HG03103 (cell line): ENCODE measurements around the gene EMC10.
"Not testable (repeated sequence)": the region's sequence is repeated elsewhere in the genome, so short reads cannot be mapped to it uniquely, and the experiment has no call there.

ENCODE experiments used
- ATAC-seq: cut with Tn5 transposase; IDR thresholded peaks from one replicate; pipeline ENCODE4 v1.9.1; 2021; ENCODE audit warnings: low read depth; ENCODE audit not compliant: unreplicated experiment

The EMC10 gene

GRCh38 chr19:50512112-50512998 lies 36.0 kb downstream of the EMC10 start:
- no peak for ATAC-seq

GRCh38 chr19:50512999-50513745 lies 36.9 kb downstream of the EMC10 start:
- no peak for ATAC-seq

- no peak for ATAC-seq
These were observed 37.5 kb downstream of the EMC10 start, which contains the start of gene ASPDH for GRCh38 chr19:50513746-50514345. TSS of gene ASPDH (minus strand) at chr19:50513913. CDS start at chr19:50513823, 90 bp downstream.

- no peak for ATAC-seq
These were observed 38.2 kb downstream of the EMC10 start for GRCh38 chr19:50514346-50515167.

- no peak for ATAC-seq
These were observed 38.9 kb downstream of the EMC10 start for GRCh38 chr19:50515168-50515561.

- no peak for ATAC-seq
These were observed 40.1 kb downstream of the EMC10 start for GRCh38 chr19:50516456-50516855.

GRCh38 chr19:50516964-50517703 lies 40.8 kb downstream of the EMC10 start:
- no peak for ATAC-seq

- no peak for ATAC-seq
These were observed 41.4 kb downstream of the EMC10 start for GRCh38 chr19:50517704-50518075.

- ATAC-seq = no peak
These were observed 42.0 kb downstream of the EMC10 start for GRCh38 chr19:50518091-50519005.

GRCh38 chr19:50519006-50519575 lies 42.8 kb downstream of the EMC10 start:
- ATAC-seq = no peak

- ATAC-seq = no peak
These were observed 44.6 kb downstream of the EMC10 start for GRCh38 chr19:50520822-50521465.

- ATAC-seq = no peak
These were observed 46.6 kb downstream of the EMC10 start for GRCh38 chr19:50522881-50523280.

GRCh38 chr19:50528052-50528451 lies 51.7 kb downstream of the EMC10 start:
- not testable (repeated sequence) for ATAC-seq

GRCh38 chr19:50531171-50531612 lies 54.9 kb downstream of the EMC10 start:
- ATAC-seq = no peak

GRCh38 chr19:50532952-50533351 lies 56.6 kb downstream of the EMC10 start:
- ATAC-seq = no peak

GRCh38 chr19:50534478-50534877 lies 58.2 kb downstream of the EMC10 start:
- ATAC-seq = no peak

- no peak for ATAC-seq
These were observed 59.4 kb downstream of the EMC10 start for GRCh38 chr19:50535672-50536187.
